GM12878 (cell line): ENCODE results near the gene NFKB2. TPM values are rescaled to one million over a fixed set of nuclear protein-coding genes. Genes with fewer than 3 reads are reported as not detected.

Experiments used
- ATAC-seq: fragments of 200-7000 bp; cut with Tn5 transposase; 3 replicates; pipeline ENCODE4 v1.9.1; 2020; ENCODE audit warnings: mild to moderate bottlenecking, moderate library complexity
- BruUV-seq: library from RNA; stranded (reverse); fragments of 400-500 nt; replicated peaks from 2 replicates; lab custom pipeline; 2021; lab: Mats Ljungman, UMichigan
- CTCF ChIA-PET: fragments of 300-600 bp; sonication (Branson Sonifier 250); formaldehyde crosslinking; extraction: SDS; loops from one replicate; lab custom pipeline; 2021; ENCODE audit warnings: inconsistent platforms; lab: Yijun Ruan, JAX
- POLR2A ChIA-PET: fragments of 350-600 bp; formaldehyde crosslinking; extraction: SDS; loops from one replicate; lab custom pipeline; 2021; ENCODE audit warnings: inconsistent platforms; lab: Charles Lee
- RAD21 ChIA-PET: fragments of 300-600 bp; sonication (Branson Sonifier 250); formaldehyde crosslinking; loops from one replicate; lab custom pipeline; 2023; ENCODE audit warnings: antibody characterized with exemption; ENCODE audit not compliant: unreplicated experiment; lab: Charles Lee
- SMC1A ChIA-PET: fragments of 300-600 bp; sonication (Branson Sonifier 250); formaldehyde crosslinking; loops from one replicate; lab custom pipeline; 2023; ENCODE audit not compliant: unreplicated experiment, uncharacterized antibody; lab: Charles Lee
- DNase-seq: peaks from one replicate; pipeline ENCODE4 v3.0.0-alpha.2; 2011; ENCODE audit warnings: low read depth, low spot score
- FAIRE-seq: peaks from 3 replicates; lab custom pipeline; 2011; peaks lifted over from hg19 to GRCh38; lab: Jason Lieb, UNC
- H2AFZ ChIP-seq: 2 replicates; pipeline ENCODE4 v1.6.0; 2011; ENCODE audit warnings: low read depth, low read length, control low read depth; ENCODE audit not compliant: control insufficient read depth
- H3K27ac ChIP-seq: 2 replicates; pipeline ENCODE4 v1.5.1; 2011; ENCODE audit warnings: control low read depth; ENCODE audit not compliant: control insufficient read depth, insufficient read depth
- H3K27me3 ChIP-seq, 2 experiments: replicated peaks in 1 of 2; 2 replicates each; pipeline versions ENCODE4 v1.6.0 to v1.6.1; 2011; ENCODE audit warnings: low read length in 1 of 2; ENCODE audit not compliant: control insufficient read depth in 2 of 2, insufficient read depth in 2 of 2
- H3K36me3 ChIP-seq, 2 experiments: 2 replicates each; pipeline ENCODE4 v1.5.1; 2011; ENCODE audit warnings: low read length in 1 of 2; ENCODE audit not compliant: control insufficient read depth in 2 of 2, insufficient read depth in 2 of 2
- H3K4me1 ChIP-seq: 2 replicates; pipeline ENCODE4 v1.6.1; 2011; ENCODE audit warnings: mild to moderate bottlenecking, low read length, moderate library complexity, mixed read lengths; ENCODE audit not compliant: control insufficient read depth, insufficient read depth
- H3K4me2 ChIP-seq: 2 replicates; pipeline ENCODE4 v1.6.0; 2011; ENCODE audit warnings: control low read depth; ENCODE audit not compliant: control insufficient read depth, insufficient read depth
- H3K4me3 ChIP-seq: fragments of 200-600 bp; sonication (generic); 2 replicates; pipeline ENCODE4 v1.5.1; 2016
- H3K79me2 ChIP-seq: 2 replicates; pipeline ENCODE4 v1.6.0; 2011; ENCODE audit warnings: low read length; ENCODE audit not compliant: control insufficient read depth, insufficient read depth
- H3K9ac ChIP-seq: 2 replicates; pipeline ENCODE4 v1.8.0; 2011; ENCODE audit warnings: low read length, control low read depth, mixed read lengths; ENCODE audit not compliant: control insufficient read depth, insufficient read depth
- H3K9me3 ChIP-seq: replicated peaks from 3 replicates; pipeline ENCODE4 v1.5.1; 2011; ENCODE audit warnings: mild to moderate bottlenecking, low read length; ENCODE audit not compliant: control insufficient read depth, insufficient read depth
- H4K20me1 ChIP-seq: 2 replicates; pipeline ENCODE4 v1.6.0; 2011; ENCODE audit not compliant: control insufficient read depth, insufficient read depth
- CBFB ChIP-seq: IDR thresholded peaks from 2 replicates; pipeline ENCODE4 v1.6.1; 2016; ENCODE audit warnings: antibody characterized with exemption, low read depth
- CBX5 ChIP-seq: sonication (generic); IDR thresholded peaks from 2 replicates; pipeline ENCODE4 v1.6.1; 2016; ENCODE audit warnings: low read depth, moderate library complexity, mild to moderate bottlenecking, inconsistent platforms
- CHD4 ChIP-seq: fragments of 200-600 bp; sonication (generic); IDR thresholded peaks from 2 replicates; pipeline ENCODE4 v1.6.1; 2016; ENCODE audit warnings: mild to moderate bottlenecking
- CREB1 ChIP-seq: IDR thresholded peaks from 2 replicates; pipeline ENCODE4 v1.6.1; 2012; ENCODE audit warnings: low read depth, mild to moderate bottlenecking, inconsistent platforms
- EED ChIP-seq: sonication (generic); IDR thresholded peaks from 2 replicates; pipeline ENCODE4 v1.6.1; 2016; ENCODE audit warnings: antibody characterized with exemption, low read depth
- EGR1 ChIP-seq, 2 experiments: IDR thresholded peaks; 1 replicate in 1 of 2; 2 replicates in 1 of 2; pipeline ENCODE4 v1.6.1; 2011 to 2012; ENCODE audit warnings: low read depth in 2 of 2, low read length in 2 of 2, borderline replicate concordance in 1 of 2, mild to moderate bottlenecking in 1 of 2, moderate library complexity in 1 of 2
- KLF5 ChIP-seq: fragments of 450-650 bp; IDR thresholded peaks from 2 replicates; pipeline ENCODE4 v1.6.1; 2014; ENCODE audit warnings: mild to moderate bottlenecking; ENCODE audit not compliant: partially characterized antibody
- NRF1 ChIP-seq: conservative IDR thresholded peaks from 2 replicates; pipeline ENCODE4 v1.6.1; 2011; ENCODE audit warnings: mild to moderate bottlenecking, low read depth, low read length, improper control_type of control experiment
- POLR2AphosphoS2 ChIP-seq: IDR thresholded peaks from 2 replicates; pipeline ENCODE4 v1.6.1; 2011; ENCODE audit warnings: low read depth, mild to moderate bottlenecking, low read length, improper control_type of control experiment, moderate library complexity
- POLR2AphosphoS5 ChIP-seq: IDR thresholded peaks from 2 replicates; pipeline ENCODE4 v1.6.1; 2011; ENCODE audit warnings: mild to moderate bottlenecking, low read length, inconsistent platforms
- TBL1XR1 ChIP-seq: IDR thresholded peaks from 2 replicates; pipeline ENCODE4 v1.6.1; 2012; ENCODE audit warnings: low read depth, low read length, improper control_type of control experiment
- ZNF24 ChIP-seq: fragments of 450-650 bp; IDR thresholded peaks from 2 replicates; pipeline ENCODE4 v1.6.1; 2017; ENCODE audit warnings: antibody characterized with exemption, mild to moderate bottlenecking
- ZNF622 ChIP-seq: fragments of 450-650 bp; IDR thresholded peaks from 2 replicates; pipeline ENCODE4 v1.6.1; 2017; ENCODE audit warnings: mild to moderate bottlenecking, inconsistent platforms
- WGBS: methylation state at CpG from one replicate; pipeline ENCODE4 v1.1.6; 2016; ENCODE audit warnings: low lambda C conversion rate; ENCODE audit not compliant: insufficient replicate concordance, insufficient coverage; ENCODE audit errors: missing lambda C conversion rate; 5-methylcytosine and 5-hydroxymethylcytosine counted together
- in situ Hi-C: fragments of 300-500 bp; cut with MboI; formaldehyde crosslinking; loops from 9 replicates; pipeline ENCODE4 v1.14.3; 2018; ENCODE audit warnings: mixed read lengths
- intact Hi-C: fragments of 100-400 bp; cut with micrococcal nuclease; formaldehyde crosslinking; loops from one replicate; pipeline ENCODE4 v1.14.2; 2022; ENCODE audit not compliant: unreplicated experiment
- polyA plus RNA-seq, 11 experiments: library from polyadenylated mRNA; depleted of rRNA in 4 of 11; unstranded in 6 of 11; stranded (reverse) in 5 of 11; fragments of >200 nt; fragmentation: Nextera tagmentation in 4 of 11; fragmentation: Illumina TruSeq in 1 of 11; extraction: Ambion mirVana in 4 of 11; extraction: Trizol in 1 of 11; gene quantifications; 1 replicate in 1 of 11; 2 replicates in 10 of 11; pipeline versions ENCODE4 v1.2.1 to v1.2.3, GENCODE V29; 2011 to 2016; ENCODE audit warnings: inconsistent platforms in 2 of 11, missing spikeins in 2 of 11, low read depth in 1 of 11
- total RNA-seq, 4 experiments: library from RNA; depleted of rRNA in 3 of 4; stranded (reverse); fragments of >200 nt in 3 of 4; fragmentation: Illumina TruSeq in 1 of 4; extraction: Trizol in 1 of 4; gene quantifications; 2 replicates each; pipeline versions ENCODE4 v1.2.1 to v1.2.3, GENCODE V29; 2013 to 2021
- TF ChIP-seq, protein P1 (sequence below), 3 experiments: IDR thresholded peaks in 2 of 3; conservative IDR thresholded peaks in 1 of 3; 2 replicates each; pipeline ENCODE4 v1.5.1; 2011; ENCODE audit warnings: low read depth in 3 of 3, low read length in 3 of 3, mild to moderate bottlenecking in 3 of 3, control low read depth in 2 of 3, moderate library complexity in 2 of 3, inconsistent platforms in 1 of 3, mixed read lengths in 1 of 3; ENCODE audit not compliant: control insufficient read depth in 2 of 3, insufficient read depth in 1 of 3; ENCODE audit errors: extremely low read depth in 1 of 3
- TF ChIP-seq, protein P2 (sequence below): IDR thresholded peaks from 2 replicates; pipeline ENCODE4 v1.6.1; 2011; ENCODE audit warnings: low read depth, mild to moderate bottlenecking, low read length, moderate library complexity, borderline replicate concordance; ENCODE audit errors: extremely low read depth
- TF ChIP-seq, protein P3 (sequence below): fragments of 450-650 bp; IDR thresholded peaks from 2 replicates; pipeline ENCODE4 v1.6.1; 2014; ENCODE audit warnings: mild to moderate bottlenecking

The NFKB2 gene
- total and polyA plus RNA-seq, 10 of the 15 experiments (the other 5 are each of a cell fraction or from before 2014, with no cell fraction given): 0.56 to 144 (median 49.4) TPM

DNA sequence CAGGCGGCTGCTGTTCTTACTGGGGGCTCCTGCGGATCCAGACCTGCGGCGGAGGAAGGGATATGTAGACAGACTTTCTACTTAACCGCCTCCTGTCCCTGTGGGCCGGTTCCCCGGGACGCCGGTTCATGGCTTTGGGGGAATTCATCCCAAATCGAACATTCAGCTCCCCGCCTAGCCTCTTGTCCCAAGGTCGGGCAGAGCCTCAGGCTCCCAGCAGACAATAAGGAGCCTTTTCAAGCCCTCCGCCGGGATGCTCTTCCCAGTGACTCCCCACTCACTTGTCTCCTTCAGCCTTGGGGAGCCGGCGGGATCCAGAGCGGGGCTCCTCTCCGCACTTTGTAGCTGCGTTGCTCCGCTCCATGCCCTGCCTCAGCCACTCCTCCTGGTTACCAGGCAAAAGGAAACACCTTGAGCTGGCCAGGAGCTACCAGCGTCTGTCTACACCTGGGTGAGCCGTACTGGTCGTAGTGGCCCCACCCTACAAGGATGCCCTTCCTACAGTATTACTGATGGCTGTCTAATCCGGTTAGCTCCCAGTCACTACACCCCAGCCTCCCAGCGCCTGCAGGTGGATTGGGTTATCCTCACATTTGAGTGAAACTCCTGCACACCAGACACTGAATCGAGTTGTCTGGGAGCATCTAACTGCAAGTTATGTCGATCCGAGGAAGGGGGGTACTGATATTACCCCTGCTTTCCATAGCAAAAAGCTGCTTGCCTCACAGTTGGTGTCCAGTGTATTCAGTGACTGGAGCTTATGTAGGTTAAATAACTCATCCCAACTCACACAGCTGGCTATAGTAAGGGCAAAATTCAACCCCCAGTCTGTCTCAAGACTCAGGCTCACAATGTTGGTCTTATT lies 55.8 kb downstream of the NFKB2 start, which contains the start of gene C10orf95:
Gene C10orf95 (minus strand): TSS at position 439 of the 865 bp plus-strand sequence. CDS start 450 bp downstream, outside the sequence.
- DNase-seq (no peak), FAIRE-seq (peak; percentile 13), ATAC-seq (peak; percentile 2; the same call in 1 of the 3 replicates)
- H3K36me3 ChIP-seq: no peaks in the 10 kb centered on the region; a peak in 1 of 4 replicates
- H3K9ac ChIP-seq: peak within 1 kb of the TSS; percentile 90
- ChIA-PET CTCF (interaction anchor here (0.8 to 4.0 kb wide), 20 partner anchors 10 to 319 kb away, joined by 3 to 21 read pairs (median 3); partner anchors contain the start of genes ACTR1A, CUEDC2, FBXL15 and PPRC1), RAD21 (interaction anchor here (0.6 to 3.7 kb wide), 16 partner anchors 9 to 296 kb away, joined by 3 to 20 read pairs (median 4); partner anchors contain the start of genes ACTR1A, CUEDC2, FBXL15 and NFKB2), POLR2A (interaction anchor here (0.5 to 6.1 kb wide), 21 partner anchors 10 to 221 kb away, joined by 3 to 69 read pairs (median 5); partner anchors contain the start of genes ACTR1A, CUEDC2, FBXL15 and NFKB2), SMC1A (interaction anchor here (0.6 to 3.4 kb wide), 9 partner anchors 11 to 98 kb away, joined by 3 to 23 read pairs (median 4); partner anchors contain the start of genes ACTR1A and NFKB2)
- peak within 1 kb of the TSS; percentile 99 for H3K4me3 ChIP-seq
- 31% methylated on average over 28 of the region's 28 CpGs for WGBS
- intact Hi-C loops (loop anchor here (2.0 kb wide), 2 partner anchors 19 to 51 kb away; partner anchors contain the start of genes ACTR1A, CUEDC2 and SUFU), in situ Hi-C loops (no loop called here)
- H3K9me3 ChIP-seq: no peaks in the 10 kb centered on the region
- no peak for TF ChIP-seq NRF1
- no peak for TF ChIP-seq POLR2AphosphoS5
- TF ChIP-seq, protein P1, sequence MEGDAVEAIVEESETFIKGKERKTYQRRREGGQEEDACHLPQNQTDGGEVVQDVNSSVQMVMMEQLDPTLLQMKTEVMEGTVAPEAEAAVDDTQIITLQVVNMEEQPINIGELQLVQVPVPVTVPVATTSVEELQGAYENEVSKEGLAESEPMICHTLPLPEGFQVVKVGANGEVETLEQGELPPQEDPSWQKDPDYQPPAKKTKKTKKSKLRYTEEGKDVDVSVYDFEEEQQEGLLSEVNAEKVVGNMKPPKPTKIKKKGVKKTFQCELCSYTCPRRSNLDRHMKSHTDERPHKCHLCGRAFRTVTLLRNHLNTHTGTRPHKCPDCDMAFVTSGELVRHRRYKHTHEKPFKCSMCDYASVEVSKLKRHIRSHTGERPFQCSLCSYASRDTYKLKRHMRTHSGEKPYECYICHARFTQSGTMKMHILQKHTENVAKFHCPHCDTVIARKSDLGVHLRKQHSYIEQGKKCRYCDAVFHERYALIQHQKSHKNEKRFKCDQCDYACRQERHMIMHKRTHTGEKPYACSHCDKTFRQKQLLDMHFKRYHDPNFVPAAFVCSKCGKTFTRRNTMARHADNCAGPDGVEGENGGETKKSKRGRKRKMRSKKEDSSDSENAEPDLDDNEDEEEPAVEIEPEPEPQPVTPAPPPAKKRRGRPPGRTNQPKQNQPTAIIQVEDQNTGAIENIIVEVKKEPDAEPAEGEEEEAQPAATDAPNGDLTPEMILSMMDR (IDR thresholded peaks at IDR 0.05 in 2 of 3, conservative IDR thresholded peaks at IDR 0.05 in 1 of 3; ENCODE audit: control insufficient read depth in 2 of 3, extremely low read depth in 1 of 3, insufficient read depth in 1 of 3, low read depth in 3 of 3, low read length in 3 of 3): no peak
- TF ChIP-seq EGR1 (IDR thresholded peaks at IDR 0.05; ENCODE audit: borderline replicate concordance in 1 of 2, low read depth in 2 of 2, low read length in 2 of 2): no peak
- TF ChIP-seq, protein P2, sequence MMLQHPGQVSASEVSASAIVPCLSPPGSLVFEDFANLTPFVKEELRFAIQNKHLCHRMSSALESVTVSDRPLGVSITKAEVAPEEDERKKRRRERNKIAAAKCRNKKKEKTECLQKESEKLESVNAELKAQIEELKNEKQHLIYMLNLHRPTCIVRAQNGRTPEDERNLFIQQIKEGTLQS: no peak
- TF ChIP-seq EED: no peak; the same call in 1 of the 2 replicates
- no peak for TF ChIP-seq CREB1
- TF ChIP-seq, protein P3, sequence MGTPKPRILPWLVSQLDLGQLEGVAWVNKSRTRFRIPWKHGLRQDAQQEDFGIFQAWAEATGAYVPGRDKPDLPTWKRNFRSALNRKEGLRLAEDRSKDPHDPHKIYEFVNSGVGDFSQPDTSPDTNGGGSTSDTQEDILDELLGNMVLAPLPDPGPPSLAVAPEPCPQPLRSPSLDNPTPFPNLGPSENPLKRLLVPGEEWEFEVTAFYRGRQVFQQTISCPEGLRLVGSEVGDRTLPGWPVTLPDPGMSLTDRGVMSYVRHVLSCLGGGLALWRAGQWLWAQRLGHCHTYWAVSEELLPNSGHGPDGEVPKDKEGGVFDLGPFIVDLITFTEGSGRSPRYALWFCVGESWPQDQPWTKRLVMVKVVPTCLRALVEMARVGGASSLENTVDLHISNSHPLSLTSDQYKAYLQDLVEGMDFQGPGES: no peak
- no peak for TF ChIP-seq CHD4
- no peak for TF ChIP-seq CBFB
- no peak for TF ChIP-seq ZNF24
- TF ChIP-seq POLR2AphosphoS2: no peak
- TF ChIP-seq KLF5: no peak
- TF ChIP-seq CBX5: no peak
- no peak for TF ChIP-seq TBL1XR1
- no peak for TF ChIP-seq ZNF622
- BruUV-seq: no TSS peak
- peak within 1 kb of the TSS; percentile 85 for H2AFZ ChIP-seq
- peak within 1 kb of the TSS; percentile 88 for H3K27ac ChIP-seq
- H3K4me1 ChIP-seq: peaks cover 18% of the 10 kb centered on the region
- no peaks in the 10 kb centered on the region for H3K27me3 ChIP-seq
- H3K79me2 ChIP-seq: peaks cover 21% of the 10 kb centered on the region
- peak within 1 kb of the TSS; percentile 93 for H3K4me2 ChIP-seq
- H4K20me1 ChIP-seq: no peaks in the 10 kb centered on the region
